GM12874 (cell line): ENCODE measurements around the gene ATP5F1D.

Experiments used
- TF ChIP-seq, protein P1 (sequence below): IDR thresholded peaks from 2 replicates; pipeline ENCODE4 v1.5.1; 2011; ENCODE audit warnings: low read depth, mild to moderate bottlenecking, control low read depth, low read length, moderate library complexity; ENCODE audit not compliant: insufficient read depth

ATP5F1D gene

DNA sequence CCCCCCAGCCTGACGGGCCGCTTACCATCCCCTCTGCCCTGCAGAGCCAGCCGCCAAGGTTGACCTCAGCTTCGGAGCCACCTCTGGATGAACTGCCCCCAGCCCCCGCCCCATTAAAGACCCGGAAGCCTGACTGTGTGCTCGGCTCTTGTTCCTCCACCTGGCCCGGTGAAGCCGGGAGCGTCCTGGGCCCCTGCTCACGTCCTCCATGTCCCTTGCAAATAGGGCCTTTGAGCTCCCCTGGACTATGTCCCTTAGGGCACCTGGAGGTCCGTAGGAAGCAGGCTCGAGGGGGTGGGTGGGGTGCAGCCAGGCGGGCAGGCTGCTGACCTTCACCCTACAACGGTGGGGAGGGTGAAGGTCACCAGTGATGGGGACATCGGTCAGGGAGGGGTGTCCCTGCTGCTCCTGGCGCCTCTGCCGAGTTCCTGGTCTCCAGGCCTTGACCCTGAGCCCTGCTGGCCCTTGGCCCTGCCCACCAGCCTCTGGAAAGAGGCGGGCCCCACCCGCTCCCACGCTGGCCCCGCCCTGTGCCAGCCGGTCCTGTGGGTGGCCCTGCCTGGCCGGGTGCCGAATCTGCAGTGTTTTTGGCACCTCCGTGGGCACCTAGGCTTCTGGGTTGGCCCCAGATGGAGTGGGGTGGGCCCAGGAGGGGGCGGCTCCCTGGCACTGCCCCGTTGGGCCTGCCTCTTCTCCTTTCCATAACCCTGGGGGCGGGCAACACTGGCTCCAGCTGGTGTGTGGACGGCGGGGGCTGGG is 3.3 kb downstream of the ATP5F1D start:
- TF ChIP-seq, protein P1, sequence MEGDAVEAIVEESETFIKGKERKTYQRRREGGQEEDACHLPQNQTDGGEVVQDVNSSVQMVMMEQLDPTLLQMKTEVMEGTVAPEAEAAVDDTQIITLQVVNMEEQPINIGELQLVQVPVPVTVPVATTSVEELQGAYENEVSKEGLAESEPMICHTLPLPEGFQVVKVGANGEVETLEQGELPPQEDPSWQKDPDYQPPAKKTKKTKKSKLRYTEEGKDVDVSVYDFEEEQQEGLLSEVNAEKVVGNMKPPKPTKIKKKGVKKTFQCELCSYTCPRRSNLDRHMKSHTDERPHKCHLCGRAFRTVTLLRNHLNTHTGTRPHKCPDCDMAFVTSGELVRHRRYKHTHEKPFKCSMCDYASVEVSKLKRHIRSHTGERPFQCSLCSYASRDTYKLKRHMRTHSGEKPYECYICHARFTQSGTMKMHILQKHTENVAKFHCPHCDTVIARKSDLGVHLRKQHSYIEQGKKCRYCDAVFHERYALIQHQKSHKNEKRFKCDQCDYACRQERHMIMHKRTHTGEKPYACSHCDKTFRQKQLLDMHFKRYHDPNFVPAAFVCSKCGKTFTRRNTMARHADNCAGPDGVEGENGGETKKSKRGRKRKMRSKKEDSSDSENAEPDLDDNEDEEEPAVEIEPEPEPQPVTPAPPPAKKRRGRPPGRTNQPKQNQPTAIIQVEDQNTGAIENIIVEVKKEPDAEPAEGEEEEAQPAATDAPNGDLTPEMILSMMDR: no peak

DNA sequence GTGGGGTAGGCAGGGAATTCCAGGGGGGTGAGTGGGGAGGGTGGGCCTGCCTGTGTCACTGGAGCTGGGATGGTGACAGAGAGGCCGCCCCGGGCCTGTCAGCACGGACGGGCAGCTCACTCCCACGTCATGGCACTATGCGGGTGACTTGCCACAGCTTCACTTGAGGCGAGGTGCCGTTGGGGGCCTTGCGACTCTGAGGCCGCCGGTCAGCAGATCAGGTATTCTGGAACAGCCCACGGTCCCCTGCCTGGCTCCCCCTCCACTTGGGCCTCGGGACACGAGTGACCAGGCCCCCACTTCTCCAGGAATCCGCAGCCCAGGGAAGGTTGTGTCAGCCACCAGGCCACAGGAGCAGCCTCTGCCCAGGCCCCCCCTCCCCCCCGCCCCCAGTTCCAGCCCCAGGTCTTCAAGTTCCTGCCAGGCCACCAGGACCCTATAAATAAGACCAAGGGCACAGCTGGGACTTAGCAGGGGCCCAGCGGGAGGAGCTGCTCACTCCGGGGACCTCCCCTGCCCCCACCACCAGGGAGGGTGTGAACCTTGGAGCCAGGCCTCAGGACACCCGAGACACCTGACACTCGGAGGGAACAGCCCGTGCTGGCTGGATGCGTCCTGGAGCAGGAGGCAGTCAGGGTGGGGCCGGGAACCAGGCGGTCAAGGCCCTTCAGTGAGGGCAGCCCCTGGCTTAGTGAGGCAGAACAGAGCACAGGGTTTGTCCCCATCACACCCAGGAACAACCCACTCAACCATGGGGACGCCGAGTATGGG is 4.1 kb downstream of the ATP5F1D start:
- TF ChIP-seq, protein P1: no peak

DNA sequence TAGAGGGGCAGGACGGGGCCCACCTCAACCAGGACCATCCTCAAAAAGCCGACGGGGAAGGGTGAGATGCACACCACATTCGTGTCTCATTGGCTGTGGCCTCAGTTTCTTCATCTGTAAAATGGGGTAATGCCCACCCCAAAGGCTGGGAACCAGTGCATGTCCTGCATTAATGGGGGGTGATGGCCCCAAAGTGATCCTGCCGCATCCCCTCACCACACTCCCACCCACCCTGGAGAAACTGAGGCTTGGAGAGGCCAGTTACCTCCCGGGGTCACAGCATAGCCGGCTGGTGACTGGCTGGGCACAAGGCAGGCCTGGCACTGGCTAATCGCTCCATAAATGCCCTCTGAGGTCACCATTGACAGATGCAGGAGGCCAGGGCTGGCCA is 6.2 kb downstream of the ATP5F1D start:
- TF ChIP-seq, protein P1: no peak

DNA sequence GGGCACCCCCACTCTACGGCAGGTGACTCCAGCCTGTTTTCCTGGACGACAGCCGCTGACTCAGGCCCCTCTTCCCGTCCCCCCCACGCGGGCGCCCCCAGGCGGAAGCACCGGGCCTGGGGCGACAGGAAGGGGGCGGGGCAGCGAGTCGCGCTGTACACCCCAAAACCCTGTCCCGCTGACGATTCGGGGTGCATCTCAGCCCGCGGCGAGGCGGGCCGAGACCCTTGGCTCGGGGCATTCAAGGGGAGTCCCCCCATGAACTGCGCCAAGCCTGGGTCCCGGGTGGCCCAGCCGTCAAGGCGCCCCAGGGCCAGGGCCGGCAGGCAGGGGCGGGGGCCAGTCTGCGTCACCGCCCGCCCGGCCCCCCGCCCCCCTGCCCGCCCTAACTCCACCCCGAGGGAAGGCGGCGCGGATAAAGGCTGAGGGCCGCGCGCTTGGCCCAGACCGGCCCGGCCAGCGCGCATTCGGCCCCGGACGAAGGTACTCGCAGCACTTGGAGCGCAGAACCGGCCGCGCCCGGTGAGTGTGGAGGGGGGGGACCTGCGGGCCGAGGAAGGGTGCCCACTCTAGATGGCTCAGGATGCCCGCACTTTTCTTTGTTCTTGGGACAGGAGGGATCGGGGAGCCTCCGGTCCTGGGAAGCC is 6.7 kb downstream of the ATP5F1D start, which contains the start of gene MIDN:
TSS of gene MIDN (plus strand) at position 445 of the 647 bp plus-strand sequence. CDS start 1,714 bp downstream, outside the sequence.
- TF ChIP-seq, protein P1: peak; percentile 50

DNA sequence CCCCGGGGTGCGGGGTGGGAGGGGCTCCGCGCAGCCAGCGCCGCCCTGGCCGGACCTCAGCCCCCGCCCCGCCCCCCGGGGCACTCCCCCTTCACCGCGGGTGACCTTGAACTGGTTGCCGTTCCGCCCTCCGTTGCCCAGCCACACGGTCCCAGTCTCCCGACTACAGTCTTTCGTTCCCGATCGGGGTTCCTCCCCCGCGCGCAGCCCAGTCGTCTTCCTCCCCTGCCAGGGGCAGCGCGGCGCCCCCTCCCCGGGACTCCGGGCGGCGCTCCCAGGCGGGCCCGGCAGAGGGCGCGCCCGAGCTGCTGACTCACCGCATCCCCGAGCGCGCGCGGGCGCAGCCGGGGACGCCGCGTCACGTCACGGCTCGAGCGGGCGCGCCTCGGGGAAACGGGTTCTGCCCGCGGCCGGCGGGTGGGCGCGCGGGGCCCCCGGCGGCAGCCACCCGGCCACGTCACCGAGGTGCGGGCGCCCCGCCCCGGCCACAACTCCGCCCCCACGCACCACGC is 7.3 kb downstream of the ATP5F1D start:
- TF ChIP-seq, protein P1: peak; percentile 84

DNA sequence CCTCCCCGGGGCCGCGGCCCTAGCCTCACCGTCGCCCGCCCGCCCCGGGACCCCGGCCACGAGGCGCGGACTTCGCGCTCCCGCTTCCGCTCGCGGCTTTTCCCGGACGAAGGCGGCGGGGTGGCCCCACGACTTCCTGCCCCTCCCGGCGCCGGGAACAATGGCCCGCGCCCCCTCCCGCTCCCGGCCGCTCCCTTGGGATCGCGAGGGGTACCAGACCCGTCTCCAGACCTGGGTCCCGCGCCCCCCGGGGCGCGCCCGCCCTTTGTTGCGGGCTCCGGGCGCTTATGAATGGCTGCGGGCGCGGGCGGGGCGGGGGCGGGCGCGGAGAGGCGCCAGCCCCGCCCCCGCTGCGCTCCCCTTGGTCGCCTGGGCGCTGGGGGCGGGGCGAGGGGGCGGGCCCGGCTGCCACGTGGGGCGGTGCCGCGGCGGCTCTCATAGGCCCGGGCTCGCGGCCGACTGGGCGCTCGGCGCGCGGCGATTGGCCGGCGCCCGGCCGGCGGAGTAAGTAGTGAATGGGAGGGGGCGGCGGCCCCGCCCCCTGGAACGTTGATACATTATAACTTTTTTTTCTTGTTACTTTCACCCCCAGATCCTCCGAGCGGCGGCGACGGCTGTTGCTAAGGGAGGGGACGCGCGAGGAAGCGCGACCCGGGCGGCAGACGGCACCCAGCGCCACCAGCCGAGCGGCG is 7.9 kb downstream of the ATP5F1D start:
- TF ChIP-seq, protein P1: no peak
